ENCODE measurements around the gene TPCN1.

Gene TPCN1

DNA sequence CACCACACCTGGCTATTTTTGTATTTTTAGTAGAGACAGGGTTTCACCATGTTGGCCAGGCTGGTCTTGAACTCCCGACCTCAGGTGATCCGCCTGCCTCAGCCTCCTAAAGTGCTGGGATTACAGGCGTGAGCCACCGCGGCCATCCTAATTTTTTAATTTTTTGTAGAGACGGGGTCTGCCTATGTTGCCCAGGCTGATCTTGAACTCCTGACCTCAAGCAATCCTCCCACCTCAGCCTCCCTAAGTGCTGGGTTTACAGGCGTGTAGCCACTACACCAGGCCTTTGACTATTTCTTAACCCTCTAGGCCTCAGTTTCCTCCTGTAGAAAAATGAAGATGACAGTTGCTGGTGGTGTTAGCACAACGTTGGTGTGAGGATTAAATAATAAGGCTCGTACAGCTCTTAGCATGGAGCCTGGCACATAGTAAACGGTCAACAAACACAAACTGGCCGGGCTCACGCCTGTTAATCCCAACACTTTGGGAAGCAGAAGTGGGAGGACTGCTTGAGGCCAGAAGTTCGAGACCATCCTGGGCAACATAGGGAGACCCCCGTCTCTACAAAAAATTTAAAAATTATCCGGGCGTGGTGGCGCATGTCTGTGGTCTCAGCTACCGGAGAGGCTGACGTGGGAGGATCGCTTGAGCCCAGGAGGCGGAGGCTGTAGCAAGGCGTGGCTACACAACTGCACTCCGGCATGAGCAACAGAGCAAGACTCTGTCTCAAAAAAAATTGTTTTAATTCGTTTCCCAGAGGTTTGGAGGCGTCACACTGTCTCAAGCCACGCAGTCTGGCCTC lies 37.0 kb upstream of the TPCN1 start:
- 35 to 36% methylated on average over 22 to 24 of the region's 26 CpGs for WGBS, 2 experiments (ENCODE audit: insufficient coverage in 2 of 2)
- no peaks in the 10 kb centered on the region for H3K9me3 ChIP-seq (ENCODE audit: control insufficient read depth, low read length)
- H3K4me3 ChIP-seq (ENCODE audit: extremely low read depth, insufficient read depth, low read length, poor library complexity, severe bottlenecking): peak overlapping the region; percentile 83
- H3K27ac ChIP-seq (ENCODE audit: low read depth, low read length, severe bottlenecking): peak overlapping the region; percentile 98
- peaks cover 4% of the 10 kb centered on the region for H3K4me1 ChIP-seq (ENCODE audit: control insufficient read depth, insufficient read depth, low read length, poor library complexity, severe bottlenecking)
- H3K36me3 ChIP-seq (ENCODE audit: control insufficient read depth, insufficient read depth, low read length): peaks cover 41% of the 10 kb centered on the region

DNA sequence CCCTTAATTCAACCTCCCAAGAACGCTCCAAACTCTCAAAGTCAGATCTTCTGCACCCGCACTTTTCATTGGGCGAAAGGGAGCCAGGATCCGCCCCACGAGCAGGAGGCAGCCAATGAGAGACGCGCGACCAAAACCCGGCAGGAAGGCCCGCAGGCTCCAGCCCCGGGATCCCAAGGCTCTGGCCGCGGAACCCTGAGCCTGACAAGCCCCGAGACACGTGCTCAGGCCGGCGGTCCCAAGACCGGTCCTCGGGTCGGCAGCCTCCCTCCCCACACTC lies 36.4 kb upstream of the TPCN1 start:
- H3K27ac ChIP-seq (ENCODE audit: low read depth, low read length, severe bottlenecking): peak overlapping the region; percentile 98
- no peaks in the 10 kb centered on the region for H3K9me3 ChIP-seq (ENCODE audit: control insufficient read depth, low read length)
- peak overlapping the region; percentile 83 for H3K4me3 ChIP-seq (ENCODE audit: extremely low read depth, insufficient read depth, low read length, poor library complexity, severe bottlenecking)
- H3K36me3 ChIP-seq (ENCODE audit: control insufficient read depth, insufficient read depth, low read length): peaks cover 41% of the 10 kb centered on the region
- 0 to 1% methylated on average over 13 to 20 of the region's 20 CpGs for WGBS, 2 experiments (ENCODE audit: insufficient coverage in 2 of 2)
- H3K4me1 ChIP-seq (ENCODE audit: control insufficient read depth, insufficient read depth, low read length, poor library complexity, severe bottlenecking): peaks cover 4% of the 10 kb centered on the region

DNA sequence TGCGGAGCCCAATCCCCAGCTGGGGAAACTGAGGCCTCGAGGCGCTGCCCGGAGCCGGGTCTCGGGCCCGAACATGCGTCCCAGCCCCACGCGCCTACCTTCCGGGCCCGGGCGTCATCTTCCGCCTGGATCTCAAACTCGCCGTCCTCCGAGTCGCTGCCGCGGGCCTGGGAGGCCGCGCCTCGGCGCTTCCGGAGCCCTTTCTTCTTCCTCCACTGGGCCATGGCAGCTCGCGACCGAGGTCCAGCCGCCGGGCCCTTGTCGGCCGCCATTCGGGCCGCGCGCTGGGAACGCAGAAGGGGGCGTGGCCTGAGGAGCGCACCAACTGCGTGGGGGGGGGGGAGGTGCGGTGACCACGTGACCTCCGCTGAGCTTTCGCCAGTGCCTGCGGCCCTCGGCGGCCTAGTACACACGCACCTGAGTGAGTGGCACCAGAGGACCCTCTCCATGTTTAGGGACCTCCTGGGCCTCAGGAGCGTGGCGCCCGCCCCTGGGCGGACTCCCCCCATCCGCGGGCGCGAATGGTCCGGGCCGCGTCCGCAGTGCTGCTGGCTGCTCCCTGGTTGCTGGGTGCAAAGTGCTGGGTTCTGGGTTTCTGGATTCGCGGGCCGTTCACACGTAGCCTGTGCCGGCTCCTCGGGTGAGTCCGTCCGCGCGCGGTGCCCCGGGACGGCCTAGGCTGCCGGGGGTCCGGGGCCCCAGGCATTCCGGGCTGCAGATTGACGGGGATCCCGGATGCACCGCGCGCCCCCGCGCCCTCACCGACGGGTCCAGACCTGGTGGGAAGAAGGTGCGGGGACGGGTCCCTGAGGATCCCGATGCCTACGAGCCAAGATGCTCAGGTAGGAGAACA lies 35.9 kb upstream of the TPCN1 start, which contains the start of the genes DDX54 and RITA1:
Gene DDX54 (minus strand): TSS at position 299 of the 853 bp plus-strand sequence. CDS start 27 bp downstream, at position 272.
Gene RITA1 (plus strand): TSS at position 542 of the 853 bp plus-strand sequence. CDS start 1,026 bp downstream, outside the sequence.
- Histone ChIP-seq H3K4me3 (ENCODE audit: extremely low read depth, insufficient read depth, low read length, poor library complexity, severe bottlenecking) (peak within 1 kb of the TSS; percentile 83), H3K36me3 (ENCODE audit: control insufficient read depth, insufficient read depth, low read length) (peaks cover 35% of the 10 kb centered on the region), H3K4me1 (ENCODE audit: control insufficient read depth, insufficient read depth, low read length, poor library complexity, severe bottlenecking) (peaks cover 4% of the 10 kb centered on the region), H3K27ac (ENCODE audit: low read depth, low read length, severe bottlenecking) (peak within 1 kb of the TSS; percentile 98), H3K9me3 (ENCODE audit: control insufficient read depth, low read length) (no peaks in the 10 kb centered on the region)
- WGBS, 2 experiments (ENCODE audit: insufficient coverage in 2 of 2): 0% methylated on average over 73 to 80 of the region's 89 CpGs

DNA sequence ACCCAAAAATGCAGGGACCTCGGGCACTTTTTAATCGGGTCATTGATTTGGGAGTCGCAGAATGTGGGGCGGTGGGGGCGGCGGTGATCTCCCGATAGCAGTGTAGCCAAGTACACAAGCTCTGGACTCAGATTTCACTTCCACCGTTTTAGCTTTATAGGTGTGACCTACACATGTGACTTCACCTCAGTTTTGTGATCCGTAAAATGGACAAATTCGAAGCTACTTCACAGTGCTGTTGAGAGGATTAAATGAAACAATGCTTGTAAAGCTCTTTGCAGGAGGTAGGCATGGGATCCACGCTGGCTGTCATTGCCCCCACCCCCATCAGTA lies 35.3 kb upstream of the TPCN1 start:
- 3 to 12% methylated on average over 8 of the region's 11 CpGs for WGBS, 2 experiments (ENCODE audit: insufficient coverage in 2 of 2)
- Histone ChIP-seq H3K9me3 (ENCODE audit: control insufficient read depth, low read length) (no peaks in the 10 kb centered on the region), H3K4me1 (ENCODE audit: control insufficient read depth, insufficient read depth, low read length, poor library complexity, severe bottlenecking) (peaks cover 6% of the 10 kb centered on the region), H3K4me3 (ENCODE audit: extremely low read depth, insufficient read depth, low read length, poor library complexity, severe bottlenecking) (peak overlapping the region; percentile 83), H3K27ac (ENCODE audit: low read depth, low read length, severe bottlenecking) (peak overlapping the region; percentile 98), H3K36me3 (ENCODE audit: control insufficient read depth, insufficient read depth, low read length) (peaks cover 29% of the 10 kb centered on the region)

DNA sequence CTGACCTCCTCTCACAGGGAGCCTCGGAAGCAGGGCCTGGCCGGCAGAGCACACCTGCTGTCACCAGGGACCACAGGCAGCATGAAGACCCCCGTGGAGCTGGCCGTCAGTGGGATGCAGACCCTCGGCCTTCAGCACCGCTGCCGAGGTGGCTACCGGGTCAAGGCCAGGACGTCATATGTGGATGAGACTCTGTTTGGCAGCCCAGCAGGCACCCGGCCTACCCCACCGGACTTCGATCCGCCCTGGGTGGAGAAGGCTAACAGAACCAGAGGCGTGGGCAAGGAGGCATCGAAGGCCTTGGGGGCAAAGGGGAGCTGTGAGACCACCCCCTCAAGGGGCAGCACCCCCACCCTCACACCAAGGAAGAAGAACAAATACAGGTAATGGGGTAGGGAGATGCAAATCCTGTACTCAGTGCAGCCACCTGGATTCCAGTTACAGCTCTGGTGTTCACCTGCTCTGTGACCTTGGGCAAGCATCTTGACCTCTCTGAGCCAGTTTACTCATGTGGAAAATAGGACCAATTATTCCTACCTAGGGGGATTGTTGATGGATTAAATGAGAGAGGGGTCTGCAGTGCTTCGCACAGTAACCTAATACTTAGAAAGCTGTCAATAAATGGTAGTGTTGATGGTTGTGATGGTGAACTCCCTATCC lies 34.5 kb upstream of the TPCN1 start:
- H3K4me1 ChIP-seq (ENCODE audit: control insufficient read depth, insufficient read depth, low read length, poor library complexity, severe bottlenecking): peaks cover 12% of the 10 kb centered on the region
- H3K4me3 ChIP-seq (ENCODE audit: extremely low read depth, insufficient read depth, low read length, poor library complexity, severe bottlenecking): peak overlapping the region; percentile 3
- peaks cover 36% of the 10 kb centered on the region for H3K36me3 ChIP-seq (ENCODE audit: control insufficient read depth, insufficient read depth, low read length)
- 91 to 93% methylated on average over 13 of the region's 16 CpGs for WGBS, 2 experiments (ENCODE audit: insufficient coverage in 2 of 2)
- H3K27ac ChIP-seq (ENCODE audit: low read depth, low read length, severe bottlenecking): no peak overlapping the region
- H3K9me3 ChIP-seq (ENCODE audit: control insufficient read depth, low read length): no peaks in the 10 kb centered on the region

DNA sequence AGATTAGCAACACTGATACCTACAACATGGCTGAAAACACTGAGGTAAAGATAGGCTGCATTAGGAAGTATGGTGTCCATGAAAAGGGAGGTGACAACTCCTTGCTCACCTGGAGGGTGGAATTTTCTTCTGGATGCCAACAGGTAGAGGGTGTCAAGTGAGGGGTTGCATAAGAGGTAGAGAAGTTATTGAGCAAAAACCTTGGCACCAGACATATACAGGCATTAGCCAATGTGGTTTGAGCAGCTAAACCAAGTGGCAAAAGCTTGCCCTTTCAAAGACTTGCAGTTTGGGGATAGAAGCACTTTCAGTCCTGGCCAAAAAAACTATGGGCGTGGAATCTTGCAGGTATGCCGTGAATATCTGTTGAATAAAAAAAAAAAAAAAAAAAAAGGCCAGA lies 31.9 kb upstream of the TPCN1 start:
- H3K4me1 ChIP-seq (ENCODE audit: control insufficient read depth, insufficient read depth, low read length, poor library complexity, severe bottlenecking): peaks cover 29% of the 10 kb centered on the region
- H3K4me3 ChIP-seq (ENCODE audit: extremely low read depth, insufficient read depth, low read length, poor library complexity, severe bottlenecking): no peak overlapping the region
- no peaks in the 10 kb centered on the region for H3K9me3 ChIP-seq (ENCODE audit: control insufficient read depth, low read length)
- peaks cover 43% of the 10 kb centered on the region for H3K36me3 ChIP-seq (ENCODE audit: control insufficient read depth, insufficient read depth, low read length)
- 100% methylated on average over 2 of the region's 2 CpGs for WGBS, 2 experiments (ENCODE audit: insufficient coverage in 2 of 2)
- no peak overlapping the region for H3K27ac ChIP-seq (ENCODE audit: low read depth, low read length, severe bottlenecking)

DNA sequence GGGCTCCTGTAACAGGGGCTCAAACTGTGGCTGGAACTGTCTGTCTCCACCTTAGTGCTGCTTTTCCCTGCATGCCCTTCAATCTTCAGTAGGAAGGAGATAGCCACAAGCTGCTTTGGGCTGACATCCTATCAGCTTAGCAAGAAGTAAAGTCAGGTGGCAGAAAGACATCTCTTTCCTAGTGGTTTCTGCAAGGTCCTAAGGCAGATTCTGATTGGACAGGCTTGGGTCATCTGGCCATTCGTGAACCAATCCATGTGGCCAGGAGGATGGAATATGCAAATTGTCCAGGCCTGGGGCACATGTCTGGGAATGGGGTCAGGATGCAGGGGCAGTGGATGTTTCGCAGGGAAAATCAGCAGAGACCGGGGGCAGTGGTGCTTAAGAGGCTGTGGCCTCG lies 30.5 kb upstream of the TPCN1 start:
- Histone ChIP-seq H3K4me3 (ENCODE audit: extremely low read depth, insufficient read depth, low read length, poor library complexity, severe bottlenecking) (no peak overlapping the region), H3K36me3 (ENCODE audit: control insufficient read depth, insufficient read depth, low read length) (peaks cover 43% of the 10 kb centered on the region), H3K27ac (ENCODE audit: low read depth, low read length, severe bottlenecking) (no peak overlapping the region), H3K9me3 (ENCODE audit: control insufficient read depth, low read length) (no peaks in the 10 kb centered on the region), H3K4me1 (ENCODE audit: control insufficient read depth, insufficient read depth, low read length, poor library complexity, severe bottlenecking) (peaks cover 43% of the 10 kb centered on the region)
- 83 to 100% methylated on average over 2 to 4 of the region's 4 CpGs for WGBS, 2 experiments (ENCODE audit: insufficient coverage in 2 of 2)

DNA sequence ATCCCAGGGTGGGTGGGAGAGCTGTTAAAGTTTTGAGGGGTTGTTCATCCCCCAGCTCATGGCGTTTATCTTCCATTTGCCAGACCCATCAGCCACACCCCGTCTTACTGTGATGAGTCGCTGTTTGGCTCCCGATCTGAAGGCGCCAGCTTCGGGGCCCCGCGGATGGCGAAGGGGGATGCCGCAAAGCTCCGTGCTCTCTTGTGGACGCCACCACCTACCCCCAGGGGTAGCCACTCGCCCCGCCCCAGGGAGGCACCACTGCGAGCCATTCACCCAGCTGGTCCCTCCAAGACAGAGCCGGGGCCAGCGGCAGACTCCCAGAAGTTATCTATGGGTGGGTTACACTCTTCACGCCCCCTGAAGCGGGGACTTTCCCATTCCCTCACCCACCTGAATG lies 30.0 kb upstream of the TPCN1 start:
- peaks cover 43% of the 10 kb centered on the region for H3K36me3 ChIP-seq (ENCODE audit: control insufficient read depth, insufficient read depth, low read length)
- WGBS, 2 experiments (ENCODE audit: insufficient coverage in 2 of 2): 98 to 99% methylated on average over 19 of the region's 19 CpGs
- H3K4me1 ChIP-seq (ENCODE audit: control insufficient read depth, insufficient read depth, low read length, poor library complexity, severe bottlenecking): peaks cover 43% of the 10 kb centered on the region
- no peak overlapping the region for H3K4me3 ChIP-seq (ENCODE audit: extremely low read depth, insufficient read depth, low read length, poor library complexity, severe bottlenecking)
- no peak overlapping the region for H3K27ac ChIP-seq (ENCODE audit: low read depth, low read length, severe bottlenecking)
- no peaks in the 10 kb centered on the region for H3K9me3 ChIP-seq (ENCODE audit: control insufficient read depth, low read length)

DNA sequence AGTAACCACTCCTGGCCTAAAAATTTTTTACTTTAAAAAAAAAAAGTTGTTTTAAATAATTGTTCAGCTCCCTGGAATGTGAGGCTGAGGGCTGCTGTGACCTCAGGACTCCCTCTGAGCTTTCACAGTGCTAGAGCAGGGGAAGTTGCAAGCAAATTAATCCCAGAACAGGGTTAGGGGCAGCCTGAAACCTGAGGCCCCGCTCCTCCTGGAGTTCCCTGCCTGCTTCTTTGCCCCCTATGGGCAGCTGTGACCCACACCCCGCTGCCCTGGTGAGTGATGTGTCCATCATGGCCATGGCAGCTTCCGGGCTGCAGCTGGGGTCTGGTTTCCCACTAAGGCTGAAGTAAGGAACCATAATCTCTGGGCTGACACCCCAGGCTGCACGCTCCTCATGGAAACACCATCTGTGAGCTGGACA lies 26.3 kb upstream of the TPCN1 start:
- Histone ChIP-seq H3K36me3 (ENCODE audit: control insufficient read depth, insufficient read depth, low read length) (peaks cover 20% of the 10 kb centered on the region), H3K9me3 (ENCODE audit: control insufficient read depth, low read length) (no peaks in the 10 kb centered on the region), H3K27ac (ENCODE audit: low read depth, low read length, severe bottlenecking) (peak overlapping the region; percentile 85), H3K4me3 (ENCODE audit: extremely low read depth, insufficient read depth, low read length, poor library complexity, severe bottlenecking) (no peak overlapping the region), H3K4me1 (ENCODE audit: control insufficient read depth, insufficient read depth, low read length, poor library complexity, severe bottlenecking) (peaks cover 39% of the 10 kb centered on the region)
- 82 to 93% methylated on average over 4 of the region's 4 CpGs for WGBS, 2 experiments (ENCODE audit: insufficient coverage in 2 of 2)

DNA sequence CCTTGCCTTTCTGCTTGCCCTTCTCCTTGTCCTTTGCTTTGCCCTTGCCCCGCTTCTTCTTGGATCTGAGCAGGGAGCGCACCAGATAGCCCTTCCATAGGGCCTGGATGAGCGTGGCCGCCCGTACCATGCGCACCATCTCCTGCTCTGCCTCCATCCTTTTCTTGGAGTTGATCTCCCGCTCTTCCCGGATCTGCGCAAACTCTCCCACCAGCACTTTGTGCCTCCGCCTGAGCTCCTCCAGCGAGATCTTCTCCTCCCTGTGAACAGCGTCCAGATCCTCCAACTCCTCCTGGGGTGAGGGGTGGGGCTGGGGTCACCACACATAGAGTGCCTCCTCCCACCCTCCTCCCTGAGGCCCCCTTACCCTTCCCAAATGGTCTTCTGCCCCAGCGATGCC lies 25.7 kb upstream of the TPCN1 start:
- Histone ChIP-seq H3K4me1 (ENCODE audit: control insufficient read depth, insufficient read depth, low read length, poor library complexity, severe bottlenecking) (peaks cover 39% of the 10 kb centered on the region), H3K9me3 (ENCODE audit: control insufficient read depth, low read length) (no peaks in the 10 kb centered on the region), H3K27ac (ENCODE audit: low read depth, low read length, severe bottlenecking) (no peak overlapping the region), H3K4me3 (ENCODE audit: extremely low read depth, insufficient read depth, low read length, poor library complexity, severe bottlenecking) (no peak overlapping the region), H3K36me3 (ENCODE audit: control insufficient read depth, insufficient read depth, low read length) (peaks cover 20% of the 10 kb centered on the region)
- 97 to 98% methylated on average over 6 to 7 of the region's 13 CpGs for WGBS, 2 experiments (ENCODE audit: insufficient coverage in 2 of 2)

Data from mesodermal cell (in vitro differentiated cells).